GM21526 (cell line): Measurements from ENCODE around the gene MIPEP.

ENCODE experiments used
- ATAC-seq: cut with Tn5 transposase; IDR thresholded peaks from one replicate; pipeline ENCODE4 v1.9.1; 2021; ENCODE audit warnings: moderate library complexity; ENCODE audit not compliant: unreplicated experiment, low FRiP score

The MIPEP gene

DNA sequence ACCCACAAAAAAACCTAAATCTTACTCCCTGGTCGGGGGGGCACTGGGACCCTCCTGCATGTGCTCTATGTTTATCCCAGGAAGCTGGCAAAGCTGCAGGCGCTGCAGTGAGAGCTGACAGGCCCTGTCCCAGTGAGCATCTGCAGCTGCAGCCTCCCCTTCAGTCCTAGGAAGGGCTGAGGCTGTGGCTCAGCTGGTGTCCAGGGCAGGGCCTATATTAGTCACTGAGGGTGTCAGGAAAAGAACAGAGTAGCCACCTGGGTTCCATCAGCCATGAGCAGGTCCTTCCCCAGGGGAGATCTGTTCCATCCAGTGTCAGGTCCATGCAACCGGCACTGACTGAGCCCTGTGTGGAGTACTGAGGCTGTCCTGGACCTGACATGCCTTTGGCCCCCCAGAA lies 198.5 kb downstream of the MIPEP start:
- ATAC-seq = no peak

DNA sequence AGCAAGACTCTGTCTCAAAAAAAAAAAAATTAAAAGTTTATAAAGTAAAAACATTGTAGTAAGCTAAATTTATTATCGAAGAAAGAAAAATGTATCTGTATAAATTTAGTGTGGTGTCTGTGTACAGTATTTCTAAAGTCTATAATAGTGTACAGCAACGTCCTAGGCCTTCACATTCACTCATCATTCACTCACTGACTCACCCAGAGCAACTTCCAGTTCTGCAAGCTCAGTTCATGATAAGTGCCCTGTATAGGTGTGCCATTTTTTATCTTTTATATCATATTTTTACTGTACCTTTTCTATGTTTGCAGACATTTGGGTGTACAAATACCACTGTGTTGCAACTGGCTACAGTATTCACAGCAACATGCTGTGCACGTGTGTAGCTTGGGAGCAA lies 200.9 kb downstream of the MIPEP start:
- no peak for ATAC-seq

DNA sequence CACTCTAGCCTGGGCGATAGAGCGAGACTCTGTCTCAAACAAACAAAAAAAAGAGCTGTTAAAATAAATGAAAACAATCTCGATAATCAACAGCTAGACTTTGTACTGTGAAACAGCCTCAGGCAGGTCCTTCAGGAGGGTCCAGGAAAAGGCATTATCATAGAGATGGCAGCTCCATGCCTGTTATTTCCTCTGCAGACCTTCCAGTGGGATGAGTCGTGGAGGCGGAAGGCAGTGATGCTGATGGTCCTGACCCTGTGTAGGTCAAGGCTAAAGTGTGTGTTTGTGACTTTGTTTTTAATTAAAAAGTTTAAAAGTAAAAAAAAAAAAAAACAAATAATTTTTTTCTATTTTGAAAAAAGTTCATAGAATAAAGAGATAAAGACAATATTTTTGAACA lies 201.6 kb downstream of the MIPEP start:
- no peak for ATAC-seq

DNA sequence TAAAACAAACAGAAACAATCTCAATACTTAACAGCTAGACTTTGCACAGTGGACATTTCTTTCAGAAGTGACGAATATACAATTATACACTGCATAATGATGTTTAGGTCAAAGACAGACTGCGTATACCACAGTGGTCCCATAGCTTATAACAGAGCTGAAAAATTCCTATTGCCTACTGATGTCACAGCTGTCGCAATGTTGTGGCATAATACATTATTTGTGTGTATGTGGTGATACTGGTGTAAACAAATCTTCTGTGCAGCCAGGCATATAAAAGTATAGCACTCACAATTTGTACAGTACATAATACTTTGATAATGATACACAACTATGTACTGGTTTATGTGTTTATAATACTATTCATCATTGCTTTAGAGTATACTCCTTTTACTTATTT lies 202.3 kb downstream of the MIPEP start:
- no peak for ATAC-seq

DNA sequence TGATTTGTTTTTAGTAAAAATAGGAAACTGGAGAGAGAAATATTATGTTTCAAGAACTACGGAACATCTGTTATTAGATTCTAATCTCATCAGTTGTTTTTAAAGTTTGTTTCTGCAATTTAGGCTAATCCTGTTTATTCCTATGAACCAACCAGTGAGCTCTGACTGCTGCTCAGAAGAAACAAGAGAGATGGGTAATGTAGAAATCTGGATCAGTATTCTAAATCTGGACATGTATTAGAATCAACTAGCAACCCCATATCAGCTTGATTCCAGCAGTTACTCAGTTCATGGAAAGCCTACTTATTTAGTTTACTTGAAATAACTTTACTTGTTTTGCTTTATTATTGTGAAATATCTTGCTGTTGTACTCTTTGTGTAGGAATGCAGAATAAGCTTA lies 203.8 kb downstream of the MIPEP start:
- ATAC-seq = no peak

DNA sequence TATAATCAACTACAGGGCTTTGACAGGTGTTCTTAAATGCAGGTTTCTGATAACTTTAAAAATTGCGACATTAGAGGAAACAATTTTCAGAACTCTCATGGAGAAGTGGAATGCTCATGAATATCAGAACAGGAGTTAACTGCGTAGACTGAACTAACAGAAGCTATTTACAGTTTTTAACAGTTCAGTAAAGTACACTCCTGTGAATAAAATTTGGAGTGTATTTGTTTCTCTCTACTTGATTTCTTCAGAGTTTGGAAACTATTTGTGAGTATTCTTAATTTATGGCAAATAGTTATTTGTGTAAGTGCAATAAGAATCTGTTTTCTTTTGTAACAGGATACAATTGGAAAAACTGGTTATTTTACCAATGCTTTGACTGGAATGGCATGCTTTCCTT lies 204.6 kb downstream of the MIPEP start:
- ATAC-seq = no peak

DNA sequence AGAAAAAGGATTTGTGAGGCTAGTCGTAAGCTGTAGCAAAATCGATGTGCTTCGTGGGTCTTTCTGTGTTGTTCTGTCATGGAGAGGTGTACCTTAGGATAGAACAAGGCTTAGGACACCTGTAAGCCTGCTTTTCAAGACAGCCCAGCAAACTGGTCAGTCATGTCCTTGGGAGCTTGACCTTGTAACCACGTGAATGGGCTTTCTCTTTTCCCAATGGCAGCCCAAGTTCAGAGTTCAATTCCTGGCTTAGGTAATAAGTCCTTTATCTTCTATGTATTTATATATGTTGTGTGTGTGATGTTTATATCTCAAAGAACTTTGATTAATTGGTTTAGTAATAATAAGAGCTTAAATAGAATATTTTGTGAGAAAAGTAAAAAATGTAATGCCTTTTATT lies 206.1 kb downstream of the MIPEP start:
- ATAC-seq = no peak

DNA sequence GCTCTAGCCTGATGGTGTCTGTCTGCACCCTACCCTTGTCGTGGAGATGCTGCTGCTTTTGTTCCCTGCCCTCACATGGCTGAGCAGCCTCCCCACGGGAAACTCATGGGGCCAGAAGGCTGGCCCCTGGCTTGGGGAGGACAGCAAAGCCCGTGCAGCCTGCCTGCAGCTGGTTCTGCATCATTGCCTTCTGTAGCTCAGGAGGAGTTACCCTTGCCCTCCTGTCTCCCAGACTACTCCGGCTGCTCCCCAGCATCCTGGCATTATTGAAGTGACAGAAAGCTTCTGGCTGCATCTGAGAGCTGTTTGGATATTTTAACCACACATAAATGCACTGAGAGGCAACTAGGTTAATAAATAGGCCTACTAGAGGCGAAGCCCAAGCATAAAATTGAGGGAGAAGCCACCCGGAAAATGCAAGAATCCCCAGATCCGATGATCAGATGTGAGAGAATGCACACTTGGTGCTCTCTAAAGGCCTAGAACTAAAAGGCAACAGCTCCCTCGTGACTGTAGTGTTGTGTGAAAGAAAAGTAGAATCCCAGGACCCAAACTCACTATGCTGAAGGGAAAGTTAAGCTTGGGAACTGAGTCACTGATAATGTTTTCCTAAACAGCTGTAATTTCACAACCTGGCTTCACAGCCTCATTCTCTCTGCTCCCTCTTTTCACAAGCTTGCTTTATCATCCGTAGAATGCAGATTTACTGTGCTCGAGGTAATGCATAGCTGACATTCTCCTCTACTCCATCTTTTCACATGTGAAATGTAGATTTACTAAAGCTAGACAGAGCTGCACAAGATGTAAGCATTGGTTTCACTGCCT lies 208.1 kb downstream of the MIPEP start:
- ATAC-seq = no peak
